ENCODE results near the gene ITGB7.

Gene ITGB7

GRCh38 chr12:53187145-53187899 lies 19.7 kb downstream of the ITGB7 start:
- Histone ChIP-seq H3K79me2 (ENCODE audit: low read length) (peaks cover 13% of the 10 kb centered on the region), H3K36me3 (replicated peaks; ENCODE audit: low read depth, low read length) (peaks cover 58% of the 10 kb centered on the region), H3K27ac (ENCODE audit: low read length) (no peak overlapping the region), H2AFZ (ENCODE audit: low read depth, low read length) (no peak overlapping the region), H3K4me3 (ENCODE audit: low read length) (no peak overlapping the region), H4K20me1 (ENCODE audit: insufficient read depth, low read length) (peaks cover 6% of the 10 kb centered on the region; the same call in 1 of the 2 replicates), H3K4me1 (ENCODE audit: low read length) (peaks cover under 1% of the 10 kb centered on the region; the same call in 1 of the 2 replicates), H3K9ac (ENCODE audit: low read length) (no peak overlapping the region), H3K9me3 (ENCODE audit: insufficient read depth, low read length) (no peaks in the 10 kb centered on the region), H3K4me2 (ENCODE audit: low read length) (no peak overlapping the region), H3K27me3 (ENCODE audit: low read depth, low read length) (no peaks in the 10 kb centered on the region)
- TF ChIP-seq CTCF (IDR thresholded peaks at IDR 0.05; ENCODE audit: low read depth, low read length) (no peak), EZH2phosphoT487 (IDR thresholded peaks at IDR 0.05; ENCODE audit: low read depth) (no peak)

- Histone ChIP-seq H3K4me2 (ENCODE audit: low read length) (no peak overlapping the region), H3K9ac (ENCODE audit: low read length) (no peak overlapping the region), H3K36me3 (replicated peaks; ENCODE audit: low read depth, low read length) (peaks cover 61% of the 10 kb centered on the region), H3K79me2 (ENCODE audit: low read length) (peaks cover 19% of the 10 kb centered on the region), H3K27me3 (ENCODE audit: low read depth, low read length) (no peaks in the 10 kb centered on the region), H3K27ac (ENCODE audit: low read length) (no peak overlapping the region), H3K9me3 (ENCODE audit: insufficient read depth, low read length) (no peaks in the 10 kb centered on the region), H3K4me1 (ENCODE audit: low read length) (peaks cover 7% of the 10 kb centered on the region), H4K20me1 (ENCODE audit: insufficient read depth, low read length) (peaks cover 12% of the 10 kb centered on the region), H3K4me3 (ENCODE audit: low read length) (no peak overlapping the region), H2AFZ (ENCODE audit: low read depth, low read length) (no peak overlapping the region)
- TF ChIP-seq CTCF (IDR thresholded peaks at IDR 0.05; ENCODE audit: low read depth, low read length) (no peak), EZH2phosphoT487 (IDR thresholded peaks at IDR 0.05; ENCODE audit: low read depth) (no peak)
Measured at GRCh38 chr12:53186745-53187144, 20.3 kb downstream of the ITGB7 start.

GRCh38 chr12:53185582-53186153 lies 21.4 kb downstream of the ITGB7 start:
- H3K79me2 ChIP-seq (ENCODE audit: low read length), result peaks cover 27% of the 10 kb centered on the region
- H3K4me3 ChIP-seq (ENCODE audit: low read length), result no peak overlapping the region
- no peaks in the 10 kb centered on the region for H3K9me3 ChIP-seq (ENCODE audit: insufficient read depth, low read length)
- no peak overlapping the region for H2AFZ ChIP-seq (ENCODE audit: low read depth, low read length)
- no peak for TF ChIP-seq EZH2phosphoT487 (IDR thresholded peaks at IDR 0.05; ENCODE audit: low read depth)
- H4K20me1 ChIP-seq (ENCODE audit: insufficient read depth, low read length), result peaks cover 12% of the 10 kb centered on the region
- no peak overlapping the region for H3K4me2 ChIP-seq (ENCODE audit: low read length)
- H3K4me1 ChIP-seq (ENCODE audit: low read length), result peaks cover 11% of the 10 kb centered on the region
- H3K27me3 ChIP-seq (ENCODE audit: low read depth, low read length), result no peaks in the 10 kb centered on the region
- peaks cover 58% of the 10 kb centered on the region for H3K36me3 ChIP-seq (replicated peaks; ENCODE audit: low read depth, low read length)
- H3K27ac ChIP-seq (ENCODE audit: low read length), result no peak overlapping the region
- H3K9ac ChIP-seq (ENCODE audit: low read length), result no peak overlapping the region

GRCh38 chr12:53184828-53185227 lies 22.2 kb downstream of the ITGB7 start:
- H3K4me1 ChIP-seq (ENCODE audit: low read length), result peaks cover 11% of the 10 kb centered on the region
- H3K36me3 ChIP-seq (replicated peaks; ENCODE audit: low read depth, low read length), result peaks cover 58% of the 10 kb centered on the region
- H3K79me2 ChIP-seq (ENCODE audit: low read length), result peaks cover 27% of the 10 kb centered on the region
- H3K9ac ChIP-seq (ENCODE audit: low read length), result no peak overlapping the region
- peaks cover 12% of the 10 kb centered on the region for H4K20me1 ChIP-seq (ENCODE audit: insufficient read depth, low read length)
- no peak overlapping the region for H3K4me2 ChIP-seq (ENCODE audit: low read length)
- H3K9me3 ChIP-seq (ENCODE audit: insufficient read depth, low read length), result no peaks in the 10 kb centered on the region
- H2AFZ ChIP-seq (ENCODE audit: low read depth, low read length), result no peak overlapping the region
- no peak for TF ChIP-seq CTCF (IDR thresholded peaks at IDR 0.05; ENCODE audit: low read depth, low read length)
- no peak for TF ChIP-seq EZH2phosphoT487 (IDR thresholded peaks at IDR 0.05; ENCODE audit: low read depth)
- H3K27ac ChIP-seq (ENCODE audit: low read length), result no peak overlapping the region
- H3K4me3 ChIP-seq (ENCODE audit: low read length), result no peak overlapping the region
- H3K27me3 ChIP-seq (ENCODE audit: low read depth, low read length), result no peaks in the 10 kb centered on the region

Data from OCI-LY3 (cell line).